Astrocyte (in vitro differentiated cells and primary cell): ENCODE data around the gene APBA2. TPM values are rescaled to one million over a fixed set of nuclear protein-coding genes. Genes with fewer than 3 reads are reported as not detected.

Experiments used
- DNase-seq: peaks from one replicate; pipeline ENCODE4 v3.0.0-alpha.2; 2010; ENCODE audit warnings: low read depth
- FAIRE-seq: peaks from 2 replicates; lab custom pipeline; 2011; peaks lifted over from hg19 to GRCh38; lab: Jason Lieb, UNC
- H2AFZ ChIP-seq: 2 replicates; pipeline ENCODE4 v1.6.0; 2012; ENCODE audit warnings: low read depth, low read length, inconsistent platforms
- H3K27ac ChIP-seq: 2 replicates; pipeline ENCODE4 v1.5.1; 2011; ENCODE audit warnings: low read depth, low read length, inconsistent platforms
- H3K27me3 ChIP-seq: 2 replicates; pipeline ENCODE4 v1.6.0; 2011; ENCODE audit warnings: low read length, inconsistent platforms; ENCODE audit not compliant: insufficient read depth
- H3K36me3 ChIP-seq: 2 replicates; pipeline ENCODE4 v1.5.1; 2011; ENCODE audit warnings: low read length, inconsistent platforms; ENCODE audit not compliant: insufficient read depth
- H3K4me1 ChIP-seq: 2 replicates; pipeline ENCODE4 v1.5.1; 2011; ENCODE audit warnings: low read length, inconsistent platforms; ENCODE audit not compliant: insufficient read depth
- H3K4me2 ChIP-seq: 2 replicates; pipeline ENCODE4 v1.6.0; 2012; ENCODE audit warnings: low read length, inconsistent platforms
- H3K4me3 ChIP-seq: 2 replicates; pipeline ENCODE4 v1.5.1; 2011; ENCODE audit warnings: low read depth, mild to moderate bottlenecking, low read length, inconsistent platforms; ENCODE audit not compliant: insufficient read depth
- H3K79me2 ChIP-seq: 2 replicates; pipeline ENCODE4 v1.6.0; 2012; ENCODE audit warnings: mild to moderate bottlenecking, low read length, inconsistent platforms; ENCODE audit not compliant: insufficient read depth
- H3K9ac ChIP-seq: 2 replicates; pipeline ENCODE4 v1.6.0; 2012; ENCODE audit warnings: mild to moderate bottlenecking, low read length, inconsistent platforms
- H3K9me3 ChIP-seq: 2 replicates; pipeline ENCODE4 v1.5.1; 2012; ENCODE audit warnings: low read depth, mild to moderate bottlenecking, low read length, inconsistent platforms; ENCODE audit not compliant: insufficient read depth
- H4K20me1 ChIP-seq: 2 replicates; pipeline ENCODE4 v1.6.0; 2012; ENCODE audit warnings: low read length, inconsistent platforms; ENCODE audit not compliant: insufficient read depth
- H3K27ac Mint-ChIP-seq: one replicate; pipeline ENCODE4 v1.8.0; 2021; ENCODE audit warnings: mild to moderate bottlenecking, mixed read lengths; ENCODE audit not compliant: unreplicated experiment
- H3K27me3 Mint-ChIP-seq: one replicate; pipeline ENCODE4 v1.8.0; 2021; ENCODE audit warnings: low read depth, mixed read lengths; ENCODE audit not compliant: unreplicated experiment
- H3K36me3 Mint-ChIP-seq: one replicate; pipeline ENCODE4 v1.8.0; 2021; ENCODE audit warnings: low read depth, mixed read lengths; ENCODE audit not compliant: unreplicated experiment
- H3K4me1 Mint-ChIP-seq: one replicate; pipeline ENCODE4 v1.8.0; 2021; ENCODE audit warnings: low read depth, mixed read lengths; ENCODE audit not compliant: unreplicated experiment
- H3K4me3 Mint-ChIP-seq: one replicate; pipeline ENCODE4 v1.8.0; 2021; ENCODE audit warnings: mild to moderate bottlenecking, moderate library complexity, mixed read lengths; ENCODE audit not compliant: unreplicated experiment
- H3K9me3 Mint-ChIP-seq: one replicate; pipeline ENCODE4 v1.8.0; 2021; ENCODE audit warnings: mild to moderate bottlenecking, mixed read lengths; ENCODE audit not compliant: unreplicated experiment
- EZH2 ChIP-seq: IDR thresholded peaks from 2 replicates; pipeline ENCODE4 v1.6.1; 2012; ENCODE audit warnings: mild to moderate bottlenecking, low read length, inconsistent platforms; ENCODE audit not compliant: insufficient read depth
- total RNA-seq: library from RNA; stranded (reverse); gene quantifications from 2 replicates; pipeline ENCODE4 v1.2.1, GENCODE V29; 2021
- TF ChIP-seq, protein P1 (sequence below): IDR thresholded peaks from 2 replicates; pipeline ENCODE4 v1.5.1; 2011; ENCODE audit warnings: low read depth, mild to moderate bottlenecking, inconsistent platforms, low read length, moderate library complexity; ENCODE audit not compliant: insufficient read depth

The APBA2 gene
- total RNA-seq, 1 donor from 2014 or later: 15.2 TPM

DNA sequence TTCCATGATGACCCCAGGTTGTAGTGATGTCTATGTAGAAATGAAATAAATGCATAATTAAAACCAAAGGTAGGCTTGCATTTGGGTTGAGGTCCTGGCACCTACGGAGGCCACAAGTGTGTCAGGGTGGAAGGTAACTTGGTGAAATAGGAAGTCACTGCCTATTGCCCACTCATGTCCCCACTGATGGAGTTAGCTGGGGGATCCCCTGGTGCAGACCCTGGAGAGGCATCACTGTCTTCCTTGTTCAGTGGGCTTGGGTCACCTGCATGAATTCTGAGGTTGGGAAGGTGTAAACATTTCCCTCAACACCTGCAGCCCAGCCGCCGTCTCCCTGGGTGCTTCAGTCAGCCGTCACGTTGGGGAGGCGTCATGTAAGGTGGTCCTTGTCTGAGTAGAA, 97.1 kb downstream of the APBA2 start:
- Histone ChIP-seq H3K4me3 (no peak overlapping the region), H3K27ac (no peak overlapping the region), H3K9me3 (no peaks in the 10 kb centered on the region), H4K20me1 (peaks cover 12% of the 10 kb centered on the region), H3K79me2 (peaks cover 4% of the 10 kb centered on the region), H3K9ac (no peak overlapping the region), H3K36me3 (no peaks in the 10 kb centered on the region), H3K4me2 (no peak overlapping the region), H3K27me3 (no peaks in the 10 kb centered on the region), H3K4me1 (peaks cover 2% of the 10 kb centered on the region), H2AFZ (no peak overlapping the region)
- no peak for FAIRE-seq
- Mint-ChIP-seq H3K9me3 (peaks cover 3% of the 10 kb centered on the region), H3K36me3 (peaks cover 1% of the 10 kb centered on the region), H3K27me3 (no peaks in the 10 kb centered on the region), H3K4me3 (no peak overlapping the region), H3K27ac (no peak overlapping the region), H3K4me1 (peaks cover 30% of the 10 kb centered on the region)
- DNase-seq: no peak
- TF ChIP-seq, protein P1, sequence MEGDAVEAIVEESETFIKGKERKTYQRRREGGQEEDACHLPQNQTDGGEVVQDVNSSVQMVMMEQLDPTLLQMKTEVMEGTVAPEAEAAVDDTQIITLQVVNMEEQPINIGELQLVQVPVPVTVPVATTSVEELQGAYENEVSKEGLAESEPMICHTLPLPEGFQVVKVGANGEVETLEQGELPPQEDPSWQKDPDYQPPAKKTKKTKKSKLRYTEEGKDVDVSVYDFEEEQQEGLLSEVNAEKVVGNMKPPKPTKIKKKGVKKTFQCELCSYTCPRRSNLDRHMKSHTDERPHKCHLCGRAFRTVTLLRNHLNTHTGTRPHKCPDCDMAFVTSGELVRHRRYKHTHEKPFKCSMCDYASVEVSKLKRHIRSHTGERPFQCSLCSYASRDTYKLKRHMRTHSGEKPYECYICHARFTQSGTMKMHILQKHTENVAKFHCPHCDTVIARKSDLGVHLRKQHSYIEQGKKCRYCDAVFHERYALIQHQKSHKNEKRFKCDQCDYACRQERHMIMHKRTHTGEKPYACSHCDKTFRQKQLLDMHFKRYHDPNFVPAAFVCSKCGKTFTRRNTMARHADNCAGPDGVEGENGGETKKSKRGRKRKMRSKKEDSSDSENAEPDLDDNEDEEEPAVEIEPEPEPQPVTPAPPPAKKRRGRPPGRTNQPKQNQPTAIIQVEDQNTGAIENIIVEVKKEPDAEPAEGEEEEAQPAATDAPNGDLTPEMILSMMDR: no peak
- no peak for TF ChIP-seq EZH2

DNA sequence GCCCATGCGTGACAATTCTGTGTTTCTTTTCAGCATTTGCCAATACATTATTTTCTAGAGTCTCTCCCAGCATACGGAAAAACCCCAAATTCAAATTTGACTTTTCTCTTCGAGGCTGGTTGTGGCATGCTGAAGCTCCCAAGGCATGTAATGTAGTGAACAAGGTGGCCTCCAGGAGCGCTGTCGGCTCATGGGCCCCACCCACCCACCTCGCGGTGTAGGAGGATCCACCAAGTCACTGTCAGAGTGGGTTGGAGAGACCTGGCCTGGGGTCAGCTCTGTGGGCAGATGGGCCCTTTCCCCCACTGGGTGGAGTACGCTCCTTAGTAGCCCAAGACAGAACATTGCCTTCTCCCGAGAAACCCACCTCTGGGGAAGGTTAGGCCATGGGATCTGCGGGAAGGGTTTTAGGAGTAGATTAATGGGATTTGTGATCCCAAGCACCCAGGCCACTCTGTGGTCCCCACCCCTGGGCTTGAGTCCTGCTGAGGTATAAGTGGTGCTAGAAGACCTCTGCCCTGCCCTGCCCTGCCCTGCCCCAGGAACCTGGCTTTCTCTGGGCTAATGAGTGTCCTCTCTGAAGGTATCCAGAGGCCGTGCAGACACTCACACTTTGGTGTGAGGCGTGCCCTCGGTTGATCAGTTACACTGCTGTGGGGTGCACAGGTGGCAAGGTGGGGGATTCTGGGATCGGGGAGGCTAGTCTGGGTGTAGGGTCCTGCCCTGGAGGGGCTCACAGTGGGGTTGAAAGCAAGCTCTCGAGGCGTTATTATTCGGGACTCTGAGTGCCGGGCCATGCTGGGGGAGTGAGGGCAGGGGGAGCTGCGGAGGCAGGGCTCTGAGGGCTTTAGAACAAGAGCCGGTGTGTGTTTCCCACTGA, 97.9 kb downstream of the APBA2 start:
- H3K4me1 Mint-ChIP-seq: peaks cover 27% of the 10 kb centered on the region
- FAIRE-seq (no peak), DNase-seq (no peak)
- no peaks in the 10 kb centered on the region for H3K27me3 Mint-ChIP-seq
- no peak overlapping the region for H3K4me3 ChIP-seq
- H3K27ac Mint-ChIP-seq: no peak overlapping the region
- TF ChIP-seq, protein P1: no peak
- no peak for TF ChIP-seq EZH2
- no peaks in the 10 kb centered on the region for H3K27me3 ChIP-seq
- peaks cover 4% of the 10 kb centered on the region for H3K79me2 ChIP-seq
- H3K4me1 ChIP-seq: no peaks in the 10 kb centered on the region
- peaks cover 1% of the 10 kb centered on the region for H3K36me3 Mint-ChIP-seq
- H2AFZ ChIP-seq: no peak overlapping the region
- H3K9me3 ChIP-seq: no peaks in the 10 kb centered on the region
- no peak overlapping the region for H3K27ac ChIP-seq
- H4K20me1 ChIP-seq: peaks cover 4% of the 10 kb centered on the region
- no peak overlapping the region for H3K4me2 ChIP-seq
- H3K9me3 Mint-ChIP-seq: peaks cover 5% of the 10 kb centered on the region
- no peak overlapping the region for H3K9ac ChIP-seq
- H3K4me3 Mint-ChIP-seq: no peak overlapping the region
- no peaks in the 10 kb centered on the region for H3K36me3 ChIP-seq
